HFFc6 (cell line): Measurements from ENCODE around the gene BACH2. TPM values are rescaled to one million over a fixed set of nuclear protein-coding genes. Genes with fewer than 3 reads are reported as not detected.
"Not testable (repeated sequence)": the region's sequence is repeated elsewhere in the genome, so short reads cannot be mapped to it uniquely, and the experiment has no call there.

Source experiments
- DNase-seq: peaks from one replicate; pipeline ENCODE4 v3.0.0-alpha.2; 2018
- H3K27ac Mint-ChIP-seq: 2 replicates; pipeline ENCODE4 v1.8.0; 2020; ENCODE audit warnings: mild to moderate bottlenecking, mixed read lengths
- H3K27me3 Mint-ChIP-seq: 2 replicates; pipeline ENCODE4 v1.8.0; 2021; ENCODE audit warnings: mild to moderate bottlenecking, moderate library complexity, mixed read lengths; ENCODE audit not compliant: insufficient read depth
- H3K36me3 Mint-ChIP-seq: 2 replicates; pipeline ENCODE4 v1.8.0; 2021; ENCODE audit warnings: low read depth, mixed read lengths
- H3K4me1 Mint-ChIP-seq: 2 replicates; pipeline ENCODE4 v1.8.0; 2020; ENCODE audit warnings: low read depth, mixed read lengths
- H3K4me3 Mint-ChIP-seq: 2 replicates; pipeline ENCODE4 v1.8.0; 2020; ENCODE audit warnings: mild to moderate bottlenecking, moderate library complexity, mixed read lengths
- H3K9me3 Mint-ChIP-seq: 2 replicates; pipeline ENCODE4 v1.8.0; 2020; ENCODE audit warnings: mild to moderate bottlenecking, mixed read lengths
- CTCF ChIP-seq: fragments of 200-600 bp; sonication (generic); IDR thresholded peaks from 2 replicates; pipeline ENCODE4 v1.5.0; 2021; ENCODE audit warnings: antibody characterized with exemption, mild to moderate bottlenecking
- total RNA-seq, 6 experiments: library from RNA; stranded (reverse); fragmentation: NEBNext Ultra II Directional; extraction: Animal tissue kit (Norgen Biotek cat#: 25700); gene quantifications; 2 replicates in 1 of 6; 3 replicates in 5 of 6; pipeline ENCODE4 v1.2.3, GENCODE V29; 2021

The BACH2 gene
- total RNA-seq, 6 experiments from 2014 or later, result not detected

GRCh38 chr6:89917801-89918366 lies 378.8 kb downstream of the BACH2 start:
- H3K4me1 Mint-ChIP-seq, result no peaks in the 10 kb centered on the region
- no peaks in the 10 kb centered on the region for H3K36me3 Mint-ChIP-seq
- no peak for TF ChIP-seq CTCF
- no peak overlapping the region for H3K4me3 Mint-ChIP-seq
- no peak overlapping the region for H3K27ac Mint-ChIP-seq
- DNase-seq, result no peak
- H3K9me3 Mint-ChIP-seq, result no peaks in the 10 kb centered on the region; the same call in 1 of the 2 replicates
- peaks cover 5% of the 10 kb centered on the region for H3K27me3 Mint-ChIP-seq

DNA sequence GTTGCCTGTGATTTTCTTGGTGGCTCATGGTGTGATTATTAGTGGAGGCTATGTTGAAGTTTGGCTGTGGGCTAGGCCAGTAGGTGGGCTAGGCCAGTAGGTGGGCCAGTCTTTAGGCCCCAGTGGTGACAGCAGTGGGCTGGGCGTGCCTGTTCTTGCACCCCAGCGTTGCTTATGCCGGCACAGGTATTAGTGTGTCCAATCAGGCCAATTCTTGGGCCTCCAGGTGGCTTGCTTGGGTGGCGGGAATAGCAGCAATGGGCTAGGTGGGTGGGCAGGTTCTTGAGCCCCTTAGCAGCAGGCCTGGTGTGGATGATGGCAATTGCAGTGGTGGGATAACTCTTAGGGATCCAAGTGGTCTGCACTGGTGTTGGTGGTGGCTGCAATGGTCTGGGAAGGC lies 379.4 kb downstream of the BACH2 start:
- no peak for TF ChIP-seq CTCF
- Mint-ChIP-seq H3K4me3 (no peak overlapping the region), H3K36me3 (no peaks in the 10 kb centered on the region), H3K4me1 (no peaks in the 10 kb centered on the region), H3K27me3 (peaks cover 4% of the 10 kb centered on the region), H3K27ac (no peak overlapping the region), H3K9me3 (no peaks in the 10 kb centered on the region; the same call in 1 of the 2 replicates)
- no peak for DNase-seq

GRCh38 chr6:89916136-89916920 lies 380.3 kb downstream of the BACH2 start:
- peaks cover 6% of the 10 kb centered on the region for H3K27me3 Mint-ChIP-seq
- DNase-seq, result no peak
- H3K4me3 Mint-ChIP-seq, result no peak overlapping the region
- no peak overlapping the region for H3K27ac Mint-ChIP-seq
- H3K36me3 Mint-ChIP-seq, result no peaks in the 10 kb centered on the region
- no peaks in the 10 kb centered on the region; the same call in 1 of the 2 replicates for H3K9me3 Mint-ChIP-seq
- H3K4me1 Mint-ChIP-seq, result no peaks in the 10 kb centered on the region
- no peak for TF ChIP-seq CTCF

GRCh38 chr6:89910902-89911240 lies 385.8 kb downstream of the BACH2 start:
- no peaks in the 10 kb centered on the region for H3K9me3 Mint-ChIP-seq
- no peaks in the 10 kb centered on the region for H3K36me3 Mint-ChIP-seq
- no peak overlapping the region for H3K27ac Mint-ChIP-seq
- no peak for DNase-seq
- H3K4me3 Mint-ChIP-seq, result no peak overlapping the region
- no peak for TF ChIP-seq CTCF
- no peaks in the 10 kb centered on the region for H3K4me1 Mint-ChIP-seq
- H3K27me3 Mint-ChIP-seq, result peaks cover 14% of the 10 kb centered on the region

- H3K27ac Mint-ChIP-seq, result not testable (repeated sequence)
Observed at GRCh38 chr6:89910001-89910901, 386.4 kb downstream of the BACH2 start.

More at GRCh38 chr6:89910001-89910901, 386.4 kb downstream of the BACH2 start:
- DNase-seq, H3K9me3 Mint-ChIP-seq, H3K36me3 Mint-ChIP-seq, H3K4me3 Mint-ChIP-seq, H3K4me1 Mint-ChIP-seq: not testable (repeated sequence)
- H3K27me3 Mint-ChIP-seq, result peaks cover 14% of the 10 kb centered on the region
